ENCODE measurements around the gene PGM2.

- TF ChIP-seq CTCF (IDR thresholded peaks at IDR 0.05) (no peak), POLR2A (IDR thresholded peaks at IDR 0.05) (no peak)
Measured at GRCh38 chr4:37902212-37902611, 75.7 kb downstream of the PGM2 start.
